Renal pelvis (tissue), 4 donors: ENCODE measurements around the gene TRIP10. TPM values are rescaled to one million over a fixed set of nuclear protein-coding genes. Genes with fewer than 3 reads are reported as not detected.

ENCODE experiments used
- DNase-seq: peaks from one replicate; pipeline ENCODE4 v3.0.0-alpha.2; 2013
- polyA plus RNA-seq, 3 donors: library from polyadenylated mRNA; unstranded; fragments of 120-200 nt; gene quantifications; one replicate each; pipeline ENCODE4 v1.2.1, GENCODE V29; 2013; ENCODE audit not compliant: insufficient read length in 3 of 3

Gene TRIP10
- polyA plus RNA-seq, 3 donors, result 51.7 to 71.8 (median 58.3) TPM

GRCh38 chr19:6723738-6724137 is 15.7 kb upstream of the TRIP10 start:
- DNase-seq, result no peak

- no peak for DNase-seq
Observed at GRCh38 chr19:6724631-6725492, 14.6 kb upstream of the TRIP10 start.

- no peak for DNase-seq
Observed at GRCh38 chr19:6725513-6726231, 13.8 kb upstream of the TRIP10 start.

- DNase-seq, result no peak
Observed at GRCh38 chr19:6728346-6728745, 11.1 kb upstream of the TRIP10 start.

- DNase-seq, result no peak
Observed at GRCh38 chr19:6729573-6730152, 9.8 kb upstream of the TRIP10 start.

GRCh38 chr19:6730153-6730804 is 9.2 kb upstream of the TRIP10 start:
- no peak for DNase-seq

- no peak for DNase-seq
Observed at GRCh38 chr19:6730941-6731670, 8.4 kb upstream of the TRIP10 start.

- DNase-seq, result no peak
Observed at GRCh38 chr19:6731822-6732221, 7.7 kb upstream of the TRIP10 start.

- DNase-seq, result no peak
Observed at GRCh38 chr19:6732803-6733337, 6.6 kb upstream of the TRIP10 start.

GRCh38 chr19:6733338-6734095 is 6.0 kb upstream of the TRIP10 start:
- no peak for DNase-seq

- no peak for DNase-seq
Observed at GRCh38 chr19:6734096-6734696, 5.3 kb upstream of the TRIP10 start.

GRCh38 chr19:6735181-6735911 is 4.1 kb upstream of the TRIP10 start:
- DNase-seq, result no peak

GRCh38 chr19:6736169-6736916 is 3.1 kb upstream of the TRIP10 start:
- DNase-seq, result peak; percentile 84

- no peak for DNase-seq
Observed at GRCh38 chr19:6736917-6737283, 2.6 kb upstream of the TRIP10 start.

- DNase-seq, result peak; percentile 100
Observed at GRCh38 chr19:6737284-6737872, 2.1 kb upstream of the TRIP10 start, which contains the start of gene GPR108. TSS of gene GPR108 (minus strand) at chr19:6737580. CDS start at chr19:6737576, 4 bp downstream.

- DNase-seq, result no peak
Observed at GRCh38 chr19:6737873-6738786, 1.4 kb upstream of the TRIP10 start.

GRCh38 chr19:6738787-6739389 is 592 bp upstream of the TRIP10 start:
- DNase-seq, result no peak
